OCI-LY7 (cell line): ENCODE measurements around the gene CHD5. TPM values are rescaled to one million over a fixed set of nuclear protein-coding genes. Genes with fewer than 3 reads are reported as not detected.

Experiments used
- BruUV-seq: library from RNA; stranded (reverse); fragments of 400-500 nt; replicated peaks from 2 replicates; lab custom pipeline; 2021; lab: Mats Ljungman, UMichigan
- CTCF ChIA-PET: fragments of 300-600 bp; sonication (Branson Sonifier 250); formaldehyde crosslinking; loops from one replicate; lab custom pipeline; 2022; ENCODE audit warnings: antibody characterized with exemption; ENCODE audit not compliant: unreplicated experiment; lab: Charles Lee
- POLR2A ChIA-PET: fragments of 300-600 bp; sonication (Branson Sonifier 250); formaldehyde crosslinking; loops from one replicate; lab custom pipeline; 2022; ENCODE audit warnings: antibody characterized with exemption; lab: Charles Lee
- DNase-seq: peaks from one replicate; pipeline ENCODE4 v3.0.0-alpha.2; 2015; ENCODE audit warnings: low spot score
- H2AFZ ChIP-seq: fragments of 200-600 bp; sonication (generic), shearing (Covaris generic); 2 replicates; pipeline ENCODE4 v1.6.1; 2014; ENCODE audit warnings: mild to moderate bottlenecking, antibody characterized with exemption, low read length, moderate library complexity
- H3K27ac ChIP-seq: fragments of 200-600 bp; sonication (generic); 2 replicates; pipeline ENCODE4 v1.5.1; 2014; ENCODE audit warnings: mixed run types, low read depth, mild to moderate bottlenecking, moderate library complexity, low read length, inconsistent platforms; ENCODE audit not compliant: poor library complexity, severe bottlenecking
- H3K36me3 ChIP-seq: fragments of 200-600 bp; sonication (generic); 2 replicates; pipeline ENCODE4 v1.6.1; 2014; ENCODE audit warnings: mild to moderate bottlenecking, antibody characterized with exemption, low read length, moderate library complexity, mixed read lengths; ENCODE audit not compliant: insufficient read depth
- H3K4me1 ChIP-seq: fragments of 200-600 bp; sonication (generic); 2 replicates; pipeline ENCODE4 v1.5.1; 2014; ENCODE audit warnings: mild to moderate bottlenecking, low read length; ENCODE audit not compliant: insufficient read depth, poor library complexity, severe bottlenecking
- H3K4me2 ChIP-seq: fragments of 200-600 bp; sonication (generic); 2 replicates; pipeline ENCODE4 v1.6.1; 2014; ENCODE audit warnings: mild to moderate bottlenecking, low read length
- H3K4me3 ChIP-seq: fragments of 200-600 bp; sonication (generic); 2 replicates; pipeline ENCODE4 v1.5.1; 2014; ENCODE audit warnings: mild to moderate bottlenecking, low read depth, low read length; ENCODE audit not compliant: poor library complexity, severe bottlenecking
- H3K79me2 ChIP-seq: fragments of 200-600 bp; sonication (generic); 2 replicates; pipeline ENCODE4 v1.6.1; 2016; ENCODE audit warnings: low read depth, mild to moderate bottlenecking, low read length, moderate library complexity, mixed read lengths; ENCODE audit not compliant: insufficient read depth
- H3K9me2 ChIP-seq: fragments of 200-600 bp; sonication (generic); 2 replicates; pipeline ENCODE4 v1.6.1; 2016; ENCODE audit warnings: mild to moderate bottlenecking, low read length, mixed read lengths; ENCODE audit not compliant: insufficient read depth
- H3K9me3 ChIP-seq: fragments of 200-600 bp; sonication (generic); 2 replicates; pipeline ENCODE4 v1.6.1; 2014; ENCODE audit warnings: mild to moderate bottlenecking, mixed run types, low read length, mixed read lengths
- H4K20me1 ChIP-seq: fragments of 200-600 bp; sonication (generic); 2 replicates; pipeline ENCODE4 v1.6.1; 2014; ENCODE audit warnings: mild to moderate bottlenecking, antibody characterized with exemption, low read length, moderate library complexity, mixed read lengths; ENCODE audit not compliant: insufficient read depth
- CTCF ChIP-seq: fragments of 200-600 bp; sonication (generic); conservative IDR thresholded peaks from 2 replicates; pipeline ENCODE4 v1.5.1; 2014; ENCODE audit warnings: mild to moderate bottlenecking, antibody characterized with exemption, low read length, moderate library complexity, mixed read lengths
- EZH2phosphoT487 ChIP-seq: fragments of 200-600 bp; sonication (generic); IDR thresholded peaks from 2 replicates; pipeline ENCODE4 v1.6.1; 2018; ENCODE audit warnings: low read depth, borderline replicate concordance, mild to moderate bottlenecking, mixed run types, antibody characterized with exemption, low read length, moderate library complexity, mixed read lengths
- intact Hi-C: fragments of 100-400 bp; cut with micrococcal nuclease; formaldehyde crosslinking; loops from one replicate; pipeline ENCODE4 v1.10.0; 2022; ENCODE audit not compliant: unreplicated experiment
- total RNA-seq, 2 experiments: library from RNA; depleted of rRNA in 1 of 2; stranded (reverse); fragments of >200 nt in 1 of 2; shearing (Covaris generic) in 1 of 2; gene quantifications; 2 replicates each; pipeline ENCODE4 v1.2.3, GENCODE V29; 2014 to 2022

The CHD5 gene
- total RNA-seq, 2 experiments from 2014 or later, result 0.19 to 0.38 TPM

DNA sequence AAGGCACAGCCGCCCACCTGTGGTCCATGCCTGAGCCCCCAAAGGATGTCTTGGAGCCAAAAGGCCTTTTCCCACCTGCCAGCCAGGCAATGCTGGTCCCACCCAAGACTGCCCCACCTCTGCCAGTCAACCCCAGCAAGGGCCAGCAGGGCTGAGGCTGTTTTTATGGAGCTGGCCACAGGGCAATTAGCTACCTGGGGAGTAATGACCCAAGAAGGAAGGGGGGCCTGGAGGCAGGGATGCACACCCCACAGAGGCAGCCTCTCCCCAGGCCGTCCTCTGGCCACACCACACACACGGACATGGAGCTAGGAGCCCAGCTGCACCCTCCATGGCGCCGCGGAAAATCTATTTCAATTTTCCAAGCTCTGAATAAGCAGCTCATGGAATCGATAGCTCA lies 27.2 kb downstream of the CHD5 start:
- TF ChIP-seq CTCF (no peak), EZH2phosphoT487 (no peak)
- Histone ChIP-seq H3K9me2 (no peaks in the 10 kb centered on the region), H3K4me1 (no peaks in the 10 kb centered on the region), H3K4me3 (no peak overlapping the region), H3K27ac (no peak overlapping the region), H4K20me1 (no peaks in the 10 kb centered on the region), H3K4me2 (no peak overlapping the region), H3K9me3 (no peaks in the 10 kb centered on the region), H3K79me2 (no peaks in the 10 kb centered on the region), H3K36me3 (no peaks in the 10 kb centered on the region), H2AFZ (no peak overlapping the region)
- intact Hi-C loops, result no loop called here
- POLR2A ChIA-PET, result no interaction called here
- BruUV-seq, result no TSS peak
- DNase-seq, result no peak
- CTCF ChIA-PET, result no interaction called here

DNA sequence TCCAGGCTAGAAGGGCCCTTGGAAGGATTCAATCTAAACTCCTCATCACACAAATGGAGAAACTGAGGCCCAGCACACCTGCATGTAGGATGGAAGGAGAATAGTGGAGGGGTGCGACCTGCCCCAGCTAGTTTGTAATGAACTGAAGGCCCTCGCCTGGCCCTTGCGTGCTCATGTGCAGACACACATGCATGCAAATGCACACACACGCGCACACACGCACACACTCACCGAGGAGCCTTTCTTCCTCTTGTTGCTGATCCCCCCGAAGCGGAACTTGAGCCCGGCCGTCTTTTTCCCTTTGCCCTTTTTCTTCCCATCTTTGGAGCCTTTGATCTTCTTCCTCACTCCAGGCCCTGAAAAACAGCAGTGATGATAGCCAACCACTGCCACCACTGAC lies 27.9 kb downstream of the CHD5 start:
- Histone ChIP-seq H2AFZ (no peak overlapping the region), H3K9me2 (no peaks in the 10 kb centered on the region), H3K9me3 (no peaks in the 10 kb centered on the region), H3K79me2 (no peaks in the 10 kb centered on the region), H3K27ac (no peak overlapping the region), H3K4me2 (no peak overlapping the region), H3K4me3 (no peak overlapping the region), H4K20me1 (no peaks in the 10 kb centered on the region), H3K36me3 (no peaks in the 10 kb centered on the region), H3K4me1 (no peaks in the 10 kb centered on the region)
- intact Hi-C loops, result no loop called here
- TF ChIP-seq EZH2phosphoT487, result no peak
- no peak for DNase-seq
- CTCF ChIA-PET, result no interaction called here
- no TSS peak for BruUV-seq
- POLR2A ChIA-PET, result no interaction called here

DNA sequence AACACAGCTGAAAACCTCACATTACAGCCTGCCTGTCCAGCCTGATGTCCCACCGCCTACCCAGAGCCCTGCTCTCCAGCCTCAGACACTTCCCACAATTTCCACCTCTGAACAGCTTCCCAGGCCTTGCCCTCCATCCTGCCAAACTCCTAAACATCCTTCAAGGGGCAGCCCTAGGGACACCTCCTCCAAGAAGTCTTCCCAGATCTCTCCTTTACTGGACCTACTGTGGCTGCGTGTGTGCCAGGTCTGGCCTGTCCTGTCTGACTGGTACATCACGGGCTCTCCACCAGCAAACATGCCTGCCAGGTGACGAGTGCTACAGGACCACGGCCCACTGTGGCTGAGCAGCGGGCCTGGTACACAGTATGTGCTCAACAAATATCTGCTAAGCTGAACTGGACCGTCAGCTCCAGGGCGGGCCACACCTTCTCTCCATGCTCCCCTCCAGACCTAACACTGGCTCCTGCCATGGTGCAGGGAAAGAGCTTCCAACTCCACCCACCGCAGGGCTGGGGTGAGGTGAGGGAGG lies 28.8 kb downstream of the CHD5 start:
- H3K79me2 ChIP-seq, result no peaks in the 10 kb centered on the region
- TF ChIP-seq EZH2phosphoT487, result no peak
- no peak for TF ChIP-seq CTCF
- no peak overlapping the region for H3K4me3 ChIP-seq
- CTCF ChIA-PET, result no interaction called here
- no peaks in the 10 kb centered on the region for H3K4me1 ChIP-seq
- intact Hi-C loops, result no loop called here
- POLR2A ChIA-PET, result no interaction called here
- BruUV-seq, result no TSS peak
- no peaks in the 10 kb centered on the region for H3K36me3 ChIP-seq
- no peak for DNase-seq
- H3K9me3 ChIP-seq, result no peaks in the 10 kb centered on the region
- H2AFZ ChIP-seq, result no peak overlapping the region
- no peaks in the 10 kb centered on the region for H4K20me1 ChIP-seq
- no peak overlapping the region for H3K27ac ChIP-seq
- H3K9me2 ChIP-seq, result no peaks in the 10 kb centered on the region
- H3K4me2 ChIP-seq, result no peak overlapping the region
